Epithelial cell of proximal tubule (primary cell): ENCODE measurements around the gene ZDHHC14. TPM values are rescaled to one million over a fixed set of nuclear protein-coding genes. Genes with fewer than 3 reads are reported as not detected.

Experiments
- DNase-seq: peaks from one replicate; pipeline ENCODE4 v3.0.0-alpha.2; 2011; ENCODE audit warnings: low read depth
- H3K4me3 ChIP-seq: 2 replicates; pipeline ENCODE4 v1.5.1; 2011; ENCODE audit warnings: low read depth, mild to moderate bottlenecking, low read length
- CTCF ChIP-seq: conservative IDR thresholded peaks from 2 replicates; pipeline ENCODE4 v1.5.1; 2012; ENCODE audit warnings: low read depth, mild to moderate bottlenecking, low read length
- total RNA-seq: library from RNA; depleted of rRNA; stranded (reverse); fragments of >200 nt; gene quantifications from 2 replicates; pipeline ENCODE4 v1.2.3, GENCODE V29; 2015

The ZDHHC14 gene
- total RNA-seq, 1 donor from 2014 or later, result 21.4 TPM

GRCh38 chr6:157663261-157663660 lies 282.3 kb downstream of the ZDHHC14 start:
- no peak overlapping the region for H3K4me3 ChIP-seq
- DNase-seq, result no peak
- no peak for TF ChIP-seq CTCF

GRCh38 chr6:157665180-157665579 lies 284.2 kb downstream of the ZDHHC14 start:
- no peak overlapping the region for H3K4me3 ChIP-seq
- DNase-seq, result no peak
- no peak for TF ChIP-seq CTCF

- no peak for DNase-seq
- TF ChIP-seq CTCF, result no peak
These were observed 285.7 kb downstream of the ZDHHC14 start for GRCh38 chr6:157666729-157667128.

GRCh38 chr6:157667211-157668008 lies 286.4 kb downstream of the ZDHHC14 start:
- peak; percentile 96 for TF ChIP-seq CTCF
- H3K4me3 ChIP-seq, result no peak overlapping the region
- DNase-seq, result peak; percentile 1

More at GRCh38 chr6:157666729-157667128, 285.7 kb downstream of the ZDHHC14 start:
- no peak overlapping the region for H3K4me3 ChIP-seq

GRCh38 chr6:157668009-157668401 lies 287.0 kb downstream of the ZDHHC14 start:
- H3K4me3 ChIP-seq, result no peak overlapping the region
- no peak for DNase-seq
- no peak for TF ChIP-seq CTCF

GRCh38 chr6:157668713-157669112 lies 287.7 kb downstream of the ZDHHC14 start:
- no peak for DNase-seq
- no peak for TF ChIP-seq CTCF
- H3K4me3 ChIP-seq, result no peak overlapping the region

GRCh38 chr6:157669323-157669722 lies 288.3 kb downstream of the ZDHHC14 start:
- H3K4me3 ChIP-seq, result no peak overlapping the region
- no peak for DNase-seq
- no peak for TF ChIP-seq CTCF
